T-helper 2 cell treated with Interferon-gamma antibody and Interleukin-4, amounts not matched to agents 5 μg/mL and 100 μg/mL, for 36 hours (primary cell): Measurements from ENCODE around the gene UBE2E2.

Experiments used
- DNase-seq: peaks from one replicate; pipeline ENCODE4 v3.0.0; 2021; ENCODE audit warnings: low spot score
- H3K27ac Mint-ChIP-seq: one replicate; pipeline ENCODE4 v1.8.0; 2021; ENCODE audit warnings: mild to moderate bottlenecking, mixed read lengths
- H3K27me3 Mint-ChIP-seq: one replicate; pipeline ENCODE4 v1.8.0; 2021; ENCODE audit warnings: low read depth, mixed read lengths
- H3K36me3 Mint-ChIP-seq: one replicate; pipeline ENCODE4 v1.8.0; 2021; ENCODE audit warnings: low read depth, mixed read lengths
- H3K4me1 Mint-ChIP-seq: one replicate; pipeline ENCODE4 v1.8.0; 2021; ENCODE audit warnings: low read depth, mixed read lengths
- H3K4me3 Mint-ChIP-seq: one replicate; pipeline ENCODE4 v1.8.0; 2022; ENCODE audit warnings: mild to moderate bottlenecking, moderate library complexity, mixed read lengths
- H3K9me3 Mint-ChIP-seq: one replicate; pipeline ENCODE4 v1.8.0; 2021; ENCODE audit warnings: mixed read lengths

Gene UBE2E2

DNA sequence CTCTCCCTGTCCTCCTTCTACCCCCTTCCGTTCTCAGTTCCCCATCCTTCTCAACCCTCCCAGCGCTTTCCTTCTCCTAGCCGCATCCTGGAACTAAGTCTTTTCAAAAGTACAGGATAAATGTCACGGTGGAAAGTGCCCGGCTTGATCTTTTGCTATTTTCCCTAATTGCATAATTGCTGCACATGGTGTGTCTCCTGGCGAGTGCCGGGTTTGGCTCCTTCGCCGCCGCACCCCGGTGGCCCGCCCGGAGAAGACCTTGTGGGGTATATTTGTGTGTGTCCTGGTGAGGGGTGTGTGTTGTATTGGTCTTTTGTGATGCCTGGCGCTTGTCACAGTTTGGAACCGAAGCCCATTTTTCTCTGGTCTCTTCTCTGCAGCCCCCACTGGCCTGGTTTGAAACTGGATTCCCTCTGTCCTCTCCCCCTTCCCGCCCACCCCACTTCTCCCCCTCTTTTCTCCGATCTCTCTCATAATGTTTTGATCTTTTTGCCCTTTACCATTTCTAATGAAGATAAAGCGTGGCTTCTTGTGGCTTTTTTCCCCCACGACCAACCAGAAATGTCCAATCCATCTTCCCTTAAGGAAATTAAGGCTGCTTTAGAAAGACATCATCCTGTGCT lies 692 bp downstream of the UBE2E2 start:
- peaks cover 49% of the 10 kb centered on the region for H3K27me3 Mint-ChIP-seq
- peak overlapping the region; percentile 63 for H3K27ac Mint-ChIP-seq
- H3K4me3 Mint-ChIP-seq, result peak overlapping the region; percentile 86
- peaks cover 7% of the 10 kb centered on the region for H3K4me1 Mint-ChIP-seq
- no peaks in the 10 kb centered on the region for H3K9me3 Mint-ChIP-seq
- no peak for DNase-seq
- no peaks in the 10 kb centered on the region for H3K36me3 Mint-ChIP-seq

DNA sequence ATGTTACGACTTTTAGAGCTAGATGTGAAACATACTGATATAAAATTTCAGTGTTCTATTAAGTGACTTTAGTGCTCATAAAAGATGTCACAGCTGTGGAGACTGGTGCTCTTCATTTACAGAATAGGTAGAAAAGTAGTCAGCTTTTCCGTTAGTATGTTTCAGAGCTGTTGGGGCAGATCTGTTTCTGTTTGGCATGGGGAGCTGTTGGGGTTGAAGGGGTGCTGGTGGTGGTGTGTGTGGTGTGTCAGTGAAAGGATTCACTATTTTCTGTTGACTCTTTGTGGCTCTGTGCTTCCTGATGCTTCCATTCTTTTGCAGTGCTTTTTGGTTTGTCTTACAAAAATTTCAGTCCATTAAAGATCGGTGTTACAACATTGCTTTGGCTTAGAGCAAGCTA lies 3.2 kb downstream of the UBE2E2 start:
- no peak for DNase-seq
- Mint-ChIP-seq H3K9me3 (no peaks in the 10 kb centered on the region), H3K4me3 (no peak overlapping the region), H3K36me3 (no peaks in the 10 kb centered on the region), H3K4me1 (peaks cover 7% of the 10 kb centered on the region), H3K27me3 (peaks cover 35% of the 10 kb centered on the region), H3K27ac (no peak overlapping the region)

- H3K27ac Mint-ChIP-seq, result no peak overlapping the region
- H3K9me3 Mint-ChIP-seq, result no peaks in the 10 kb centered on the region
- peaks cover 16% of the 10 kb centered on the region for H3K27me3 Mint-ChIP-seq
- no peak overlapping the region for H3K4me3 Mint-ChIP-seq
- peaks cover 3% of the 10 kb centered on the region for H3K4me1 Mint-ChIP-seq
- no peak for DNase-seq
- no peaks in the 10 kb centered on the region for H3K36me3 Mint-ChIP-seq
These were observed 6.0 kb downstream of the UBE2E2 start for GRCh38 chr3:23209103-23209502.

GRCh38 chr3:23209747-23210487 lies 6.8 kb downstream of the UBE2E2 start:
- Mint-ChIP-seq H3K27me3 (peaks cover 8% of the 10 kb centered on the region), H3K4me1 (no peaks in the 10 kb centered on the region), H3K27ac (no peak overlapping the region), H3K36me3 (no peaks in the 10 kb centered on the region), H3K4me3 (no peak overlapping the region), H3K9me3 (no peaks in the 10 kb centered on the region)
- no peak for DNase-seq

GRCh38 chr3:23213813-23214212 lies 10.7 kb downstream of the UBE2E2 start:
- Mint-ChIP-seq H3K9me3 (no peaks in the 10 kb centered on the region), H3K4me3 (no peak overlapping the region), H3K36me3 (no peaks in the 10 kb centered on the region), H3K27me3 (peaks cover 3% of the 10 kb centered on the region), H3K4me1 (no peaks in the 10 kb centered on the region), H3K27ac (no peak overlapping the region)
- no peak for DNase-seq

GRCh38 chr3:23217872-23218554 lies 14.9 kb downstream of the UBE2E2 start:
- Mint-ChIP-seq H3K4me3 (no peak overlapping the region), H3K36me3 (no peaks in the 10 kb centered on the region), H3K27ac (no peak overlapping the region), H3K27me3 (peaks cover 3% of the 10 kb centered on the region), H3K9me3 (no peaks in the 10 kb centered on the region), H3K4me1 (peaks cover 6% of the 10 kb centered on the region)
- DNase-seq, result no peak

GRCh38 chr3:23219117-23219516 lies 16.0 kb downstream of the UBE2E2 start:
- Mint-ChIP-seq H3K27me3 (peaks cover 3% of the 10 kb centered on the region), H3K4me1 (peaks cover 6% of the 10 kb centered on the region), H3K4me3 (no peak overlapping the region), H3K9me3 (peaks cover 3% of the 10 kb centered on the region), H3K27ac (no peak overlapping the region), H3K36me3 (no peaks in the 10 kb centered on the region)
- no peak for DNase-seq

- Mint-ChIP-seq H3K4me1 (peaks cover 6% of the 10 kb centered on the region), H3K36me3 (no peaks in the 10 kb centered on the region), H3K27ac (no peak overlapping the region), H3K27me3 (peaks cover 3% of the 10 kb centered on the region), H3K4me3 (no peak overlapping the region), H3K9me3 (peaks cover 7% of the 10 kb centered on the region)
- DNase-seq, result no peak
These were observed 16.4 kb downstream of the UBE2E2 start for GRCh38 chr3:23219552-23219951.

GRCh38 chr3:23221136-23221535 lies 18.0 kb downstream of the UBE2E2 start:
- no peaks in the 10 kb centered on the region for H3K27me3 Mint-ChIP-seq
- H3K4me3 Mint-ChIP-seq, result no peak overlapping the region
- peaks cover 11% of the 10 kb centered on the region for H3K9me3 Mint-ChIP-seq
- no peak overlapping the region for H3K27ac Mint-ChIP-seq
- peaks cover 6% of the 10 kb centered on the region for H3K4me1 Mint-ChIP-seq
- no peak for DNase-seq
- no peaks in the 10 kb centered on the region for H3K36me3 Mint-ChIP-seq

GRCh38 chr3:23232016-23232415 lies 28.9 kb downstream of the UBE2E2 start:
- H3K36me3 Mint-ChIP-seq, result no peaks in the 10 kb centered on the region
- DNase-seq, result no peak
- no peak overlapping the region for H3K27ac Mint-ChIP-seq
- no peaks in the 10 kb centered on the region for H3K4me1 Mint-ChIP-seq
- H3K4me3 Mint-ChIP-seq, result no peak overlapping the region
- H3K9me3 Mint-ChIP-seq, result no peaks in the 10 kb centered on the region
- no peaks in the 10 kb centered on the region for H3K27me3 Mint-ChIP-seq

DNA sequence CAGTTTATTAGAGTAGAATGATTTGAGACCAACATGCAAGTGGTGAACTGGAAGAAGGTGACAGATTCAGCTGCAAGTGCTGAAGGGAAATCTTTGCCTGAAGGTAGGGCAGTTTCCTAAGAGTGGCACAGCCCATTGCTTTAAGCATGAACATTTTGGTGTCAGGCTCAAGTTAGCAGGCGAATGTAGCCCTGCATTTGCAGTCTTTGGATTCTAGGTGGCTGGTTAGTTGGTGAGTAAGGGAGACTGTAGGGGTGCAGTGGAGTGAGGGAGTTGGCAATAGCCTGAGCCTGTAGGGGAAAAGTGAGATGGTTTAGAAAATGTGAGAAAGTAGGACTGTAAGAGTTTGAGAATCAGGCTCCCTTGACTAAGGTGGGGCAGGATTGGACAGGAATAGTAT lies 29.7 kb downstream of the UBE2E2 start:
- Mint-ChIP-seq H3K27me3 (no peaks in the 10 kb centered on the region), H3K4me1 (no peaks in the 10 kb centered on the region), H3K27ac (no peak overlapping the region), H3K36me3 (no peaks in the 10 kb centered on the region), H3K4me3 (no peak overlapping the region), H3K9me3 (no peaks in the 10 kb centered on the region)
- DNase-seq, result no peak

DNA sequence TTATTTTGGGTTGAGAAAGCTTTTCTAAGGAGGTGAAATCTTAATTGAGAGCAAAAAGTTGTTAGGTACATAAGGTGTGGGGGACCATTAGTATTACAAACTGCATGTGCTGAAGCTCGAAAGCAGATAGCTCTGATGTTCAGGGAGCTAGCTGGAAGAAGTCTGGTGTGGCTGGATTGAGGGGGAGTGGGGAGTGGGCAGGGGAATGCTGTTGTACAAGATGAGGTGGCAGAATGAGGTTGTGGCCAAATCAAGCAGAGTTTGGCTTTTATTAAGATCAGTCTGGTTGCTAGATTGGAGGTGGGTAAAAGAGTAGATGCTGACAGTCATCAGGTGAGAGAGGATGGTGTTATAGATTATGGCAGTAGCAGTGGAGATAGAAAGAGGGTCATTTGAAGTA lies 32.1 kb downstream of the UBE2E2 start:
- H3K27ac Mint-ChIP-seq, result no peak overlapping the region
- no peaks in the 10 kb centered on the region for H3K27me3 Mint-ChIP-seq
- H3K36me3 Mint-ChIP-seq, result no peaks in the 10 kb centered on the region
- H3K4me3 Mint-ChIP-seq, result no peak overlapping the region
- DNase-seq, result no peak
- no peaks in the 10 kb centered on the region for H3K4me1 Mint-ChIP-seq
- H3K9me3 Mint-ChIP-seq, result no peaks in the 10 kb centered on the region

- H3K27ac Mint-ChIP-seq, result no peak overlapping the region
- no peaks in the 10 kb centered on the region for H3K36me3 Mint-ChIP-seq
- no peaks in the 10 kb centered on the region for H3K9me3 Mint-ChIP-seq
- H3K4me1 Mint-ChIP-seq, result no peaks in the 10 kb centered on the region
- no peak for DNase-seq
- no peak overlapping the region for H3K4me3 Mint-ChIP-seq
- no peaks in the 10 kb centered on the region for H3K27me3 Mint-ChIP-seq
These were observed 33.8 kb downstream of the UBE2E2 start for GRCh38 chr3:23236890-23237289.

GRCh38 chr3:23238156-23238555 lies 35.0 kb downstream of the UBE2E2 start:
- no peak for DNase-seq
- H3K4me1 Mint-ChIP-seq, result no peaks in the 10 kb centered on the region
- H3K4me3 Mint-ChIP-seq, result no peak overlapping the region
- no peaks in the 10 kb centered on the region for H3K36me3 Mint-ChIP-seq
- no peaks in the 10 kb centered on the region for H3K27me3 Mint-ChIP-seq
- no peaks in the 10 kb centered on the region for H3K9me3 Mint-ChIP-seq
- no peak overlapping the region for H3K27ac Mint-ChIP-seq
